Kidney (tissue), 14 donors: ENCODE data around the gene ALDOA. TPM values are rescaled to one million over a fixed set of nuclear protein-coding genes. Genes with fewer than 3 reads are reported as not detected.

Source experiments
- DNase-seq, 5 donors: peaks; one replicate each; pipeline ENCODE4 v3.0.0-alpha.2; 2013 to 2020
- FAIRE-seq: peaks from 2 replicates; lab custom pipeline; 2012; peaks lifted over from hg19 to GRCh38; lab: Jason Lieb, UNC
- H3K27ac ChIP-seq, 2 donors: one replicate each; pipeline ENCODE4 v1.7.0; 2013; ENCODE audit warnings: low read depth in 2 of 2, low read length in 2 of 2, inconsistent platforms in 1 of 2
- H3K27me3 ChIP-seq: one replicate; pipeline ENCODE4 v1.7.1; 2013; ENCODE audit warnings: low read length, inconsistent platforms; ENCODE audit not compliant: control insufficient read depth, insufficient read depth
- H3K36me3 ChIP-seq, 3 donors: one replicate each; pipeline versions ENCODE4 v1.7.0 to v1.7.1; 2013; ENCODE audit warnings: low read length in 3 of 3, control low read depth in 1 of 3, inconsistent platforms in 1 of 3; ENCODE audit not compliant: insufficient read depth in 3 of 3, control insufficient read depth in 2 of 3
- H3K4me1 ChIP-seq, 3 donors: one replicate each; pipeline versions ENCODE4 v1.7.0 to v1.7.1; 2013; ENCODE audit warnings: low read length in 3 of 3, inconsistent platforms in 1 of 3, low read depth in 1 of 3; ENCODE audit not compliant: control insufficient read depth in 2 of 3, insufficient read depth in 2 of 3
- H3K4me3 ChIP-seq, 3 donors: one replicate each; pipeline versions ENCODE4 v1.7.0 to v1.8.1; 2013; ENCODE audit warnings: low read length in 3 of 3, control low read depth in 1 of 3, inconsistent platforms in 1 of 3
- H3K9ac ChIP-seq, 3 donors: one replicate each; pipeline versions ENCODE4 v1.7.0 to v1.7.1; 2013; ENCODE audit warnings: low read length in 3 of 3, control low read depth in 1 of 3, inconsistent platforms in 1 of 3
- H3K9me3 ChIP-seq, 3 donors: one replicate each; pipeline versions ENCODE4 v1.7.0 to v1.7.1; 2013; ENCODE audit warnings: low read length in 3 of 3, control low read depth in 1 of 3, inconsistent platforms in 1 of 3; ENCODE audit not compliant: control insufficient read depth in 2 of 3, insufficient read depth in 1 of 3
- intact Hi-C: fragments of 100-400 bp; cut with DNase I; formaldehyde crosslinking; loops from one replicate; pipeline ENCODE4 v1.11.1; 2022
- polyA plus RNA-seq: library from polyadenylated mRNA; stranded (reverse); fragments of 350-450 nt; fragmentation: Illumina TruSeq; extraction: RNeasy Lipid Tissue Mini Kit (QIAGEN cat#74804); gene quantifications from one replicate; pipeline ENCODE4 v1.2.3, GENCODE V29; 2014; ENCODE audit warnings: low read depth, low replicate concordance; ENCODE audit not compliant: insufficient read depth
- total RNA-seq: library from RNA; stranded (reverse); fragmentation: NEBNext Ultra II Directional; extraction: Animal tissue kit (Norgen Biotek cat#: 25700); gene quantifications from one replicate; pipeline ENCODE4 v1.2.1, GENCODE V29; 2021
- TF ChIP-seq, protein P1 (sequence below): IDR thresholded peaks from 3 replicates; pipeline ENCODE4 v1.5.1; 2012; ENCODE audit warnings: mild to moderate bottlenecking, moderate library complexity, borderline replicate concordance; ENCODE audit not compliant: insufficient read depth; ENCODE audit errors: extremely low read depth
- donor health status: control.
- donor health status: control.
- donor health status: control.
- donor health status: control.
- donor health status: control.
- donor health status: DM: yes; HTN: yes; CAD: no.
- donor health status: Normal renal cell carcinoma (clear cell type).

Gene ALDOA
- total and polyA plus RNA-seq, 2 donors from 2014 or later: 1,017 to 1,506 TPM

DNA sequence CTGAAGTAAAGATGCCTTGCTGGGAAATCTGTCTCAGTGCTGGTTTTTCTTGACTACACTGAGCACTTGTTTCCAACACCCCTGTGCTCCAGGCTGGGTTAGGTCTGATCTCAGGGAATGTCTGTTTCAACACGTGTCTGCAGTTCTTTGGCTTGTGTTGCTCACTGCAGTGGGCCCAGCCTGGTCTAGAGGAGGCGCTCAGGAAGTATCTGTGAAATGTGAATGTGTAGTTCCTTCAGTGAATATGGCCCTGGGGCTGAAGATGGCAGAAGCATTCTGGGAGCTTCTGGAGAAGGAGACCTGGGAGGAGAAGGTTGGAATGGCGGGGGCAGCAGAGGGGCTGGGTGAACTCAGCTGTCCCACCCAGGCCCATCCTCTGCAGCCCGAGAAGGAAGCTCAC, 38.5 kb downstream of the ALDOA start:
- Histone ChIP-seq H3K4me1 (no peaks in the 10 kb centered on the region), H3K9ac (no peak overlapping the region), H3K36me3 (peaks cover 0 to 5% (median 0%) of the 10 kb centered on the region in 3 donors), H3K4me3 (no peak overlapping the region), H3K27ac (no peak overlapping the region), H3K27me3 (no peaks in the 10 kb centered on the region), H3K9me3 (no peaks in the 10 kb centered on the region)
- DNase-seq (no peak), FAIRE-seq (no peak)
- intact Hi-C loops: no loop called here
- TF ChIP-seq, protein P1, sequence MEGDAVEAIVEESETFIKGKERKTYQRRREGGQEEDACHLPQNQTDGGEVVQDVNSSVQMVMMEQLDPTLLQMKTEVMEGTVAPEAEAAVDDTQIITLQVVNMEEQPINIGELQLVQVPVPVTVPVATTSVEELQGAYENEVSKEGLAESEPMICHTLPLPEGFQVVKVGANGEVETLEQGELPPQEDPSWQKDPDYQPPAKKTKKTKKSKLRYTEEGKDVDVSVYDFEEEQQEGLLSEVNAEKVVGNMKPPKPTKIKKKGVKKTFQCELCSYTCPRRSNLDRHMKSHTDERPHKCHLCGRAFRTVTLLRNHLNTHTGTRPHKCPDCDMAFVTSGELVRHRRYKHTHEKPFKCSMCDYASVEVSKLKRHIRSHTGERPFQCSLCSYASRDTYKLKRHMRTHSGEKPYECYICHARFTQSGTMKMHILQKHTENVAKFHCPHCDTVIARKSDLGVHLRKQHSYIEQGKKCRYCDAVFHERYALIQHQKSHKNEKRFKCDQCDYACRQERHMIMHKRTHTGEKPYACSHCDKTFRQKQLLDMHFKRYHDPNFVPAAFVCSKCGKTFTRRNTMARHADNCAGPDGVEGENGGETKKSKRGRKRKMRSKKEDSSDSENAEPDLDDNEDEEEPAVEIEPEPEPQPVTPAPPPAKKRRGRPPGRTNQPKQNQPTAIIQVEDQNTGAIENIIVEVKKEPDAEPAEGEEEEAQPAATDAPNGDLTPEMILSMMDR: no peak

DNA sequence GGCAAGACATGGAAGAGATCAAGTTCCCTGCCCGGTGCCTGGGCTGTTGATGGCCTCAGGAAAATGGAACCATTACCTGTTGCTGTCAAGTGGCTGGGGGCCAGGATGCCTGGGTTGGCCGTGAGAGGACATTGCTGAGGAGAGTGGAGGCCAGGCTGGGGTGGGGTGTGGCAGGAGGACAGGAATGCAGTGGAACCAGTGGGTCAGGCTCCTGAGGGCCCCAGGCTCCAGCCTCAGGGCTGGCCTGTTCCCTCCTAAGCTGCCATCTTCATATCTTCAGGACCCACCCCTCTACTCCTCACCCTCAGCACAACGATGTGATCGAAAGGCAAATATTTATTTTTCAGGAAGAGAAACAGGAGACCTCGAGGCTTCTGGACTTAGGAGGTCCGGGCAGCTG, 38.9 kb downstream of the ALDOA start:
- Histone ChIP-seq H3K9ac (no peak overlapping the region), H3K27ac (no peak overlapping the region), H3K9me3 (no peaks in the 10 kb centered on the region), H3K27me3 (no peaks in the 10 kb centered on the region), H3K4me1 (no peaks in the 10 kb centered on the region), H3K36me3 (peaks cover 0 to 5% (median 0%) of the 10 kb centered on the region in 3 donors), H3K4me3 (no peak overlapping the region)
- intact Hi-C loops: no loop called here
- DNase-seq: peak in 1 of 5 donors; percentile 33
- TF ChIP-seq, protein P1: no peak
- no peak for FAIRE-seq

DNA sequence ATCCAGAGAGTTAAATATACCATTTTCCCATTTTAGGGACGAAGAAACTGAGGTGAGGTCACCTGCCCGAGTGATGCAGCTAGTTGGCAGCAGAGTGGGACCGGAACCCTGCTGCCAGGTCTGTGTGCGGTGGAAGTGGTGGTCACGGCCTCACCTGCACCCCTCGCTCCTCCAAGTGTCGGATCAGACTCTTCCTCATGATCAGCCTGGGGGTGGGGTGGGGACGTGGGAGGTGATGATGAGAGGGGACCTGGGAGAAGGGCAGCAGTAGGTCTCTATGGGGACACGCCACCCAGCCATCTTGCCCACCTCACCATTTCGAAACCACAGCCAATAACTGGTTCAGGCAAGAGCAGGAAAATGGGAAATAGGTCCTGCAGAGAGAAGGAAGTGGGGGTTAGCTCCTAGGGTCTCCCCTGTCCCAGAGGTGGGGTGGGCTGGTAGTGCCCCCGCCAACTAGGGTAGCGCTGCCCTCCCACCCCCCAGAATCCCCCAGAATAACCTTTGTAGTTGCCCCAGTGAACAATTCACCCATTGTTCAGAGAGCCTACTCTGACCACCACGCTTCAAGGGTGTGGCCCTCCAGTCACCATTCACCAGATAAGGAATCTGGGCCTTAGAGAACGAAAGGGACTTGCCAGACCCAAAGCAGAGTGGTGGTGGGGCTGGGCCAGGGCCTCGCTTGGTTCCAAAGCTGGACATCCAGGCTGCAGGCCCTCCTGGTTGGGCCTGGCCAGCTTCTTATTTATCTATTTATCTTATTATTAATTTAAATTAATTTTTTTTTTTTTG, 42.7 kb downstream of the ALDOA start:
- intact Hi-C loops: no loop called here
- H3K9ac ChIP-seq: no peak overlapping the region
- FAIRE-seq: no peak
- TF ChIP-seq, protein P1: no peak
- no peak overlapping the region for H3K27ac ChIP-seq
- DNase-seq: peak in 1 of 5 donors; percentile 35
- H3K4me1 ChIP-seq: peaks cover 0 to 8% (median 0%) of the 10 kb centered on the region in 3 donors
- H3K4me3 ChIP-seq: no peak overlapping the region
- H3K27me3 ChIP-seq: no peaks in the 10 kb centered on the region
- H3K36me3 ChIP-seq: peaks cover 0 to 5% (median 0%) of the 10 kb centered on the region in 3 donors
- no peaks in the 10 kb centered on the region for H3K9me3 ChIP-seq
